GM19397 (cell line): ENCODE results near the gene RGMB.

Source experiments
- ATAC-seq: cut with Tn5 transposase; IDR thresholded peaks from one replicate; pipeline ENCODE4 v1.9.1; 2021; ENCODE audit warnings: mild to moderate bottlenecking, moderate library complexity; ENCODE audit not compliant: unreplicated experiment

The RGMB gene

DNA sequence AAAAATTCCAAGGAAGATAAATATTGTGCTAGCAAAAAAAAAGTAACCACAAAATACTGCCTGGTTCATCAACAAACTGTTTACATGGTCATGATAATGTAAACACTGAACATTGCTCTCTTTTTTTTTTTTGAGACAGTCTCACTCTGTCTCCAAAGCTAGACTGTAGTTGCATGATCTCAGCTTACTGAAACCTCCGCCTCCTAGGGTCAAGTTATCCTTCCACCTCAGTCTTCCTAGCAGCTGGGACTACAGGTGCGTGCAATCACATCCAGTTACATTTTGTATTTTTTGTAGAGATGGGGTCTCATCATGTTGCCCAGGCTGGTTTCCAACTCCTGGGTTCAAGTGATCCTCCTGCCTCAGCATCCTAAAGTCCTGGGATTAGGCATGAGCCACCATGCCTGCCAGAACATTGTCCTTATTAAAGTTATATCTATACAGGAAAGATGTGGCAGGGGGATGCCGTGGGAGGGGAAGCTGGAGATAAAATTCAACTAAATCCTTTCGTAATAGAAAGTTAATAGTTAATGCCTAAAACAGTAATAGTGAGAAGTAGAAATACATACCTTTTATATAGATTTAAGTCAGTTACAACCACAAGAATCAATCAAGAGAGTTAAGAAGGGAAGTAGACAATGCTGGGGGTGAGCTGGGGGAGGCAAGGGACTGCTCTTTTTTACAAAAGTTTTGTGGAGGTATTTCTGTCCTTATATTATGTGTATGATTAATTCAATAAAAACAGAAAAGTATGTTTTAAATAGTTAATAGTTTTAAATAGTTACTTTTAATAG lies 52.3 kb downstream of the RGMB start:
- ATAC-seq, result no peak

GRCh38 chr5:98827161-98827560 lies 53.7 kb downstream of the RGMB start:
- no peak for ATAC-seq

- no peak for ATAC-seq
Measured at GRCh38 chr5:98827588-98828284, 54.3 kb downstream of the RGMB start.

DNA sequence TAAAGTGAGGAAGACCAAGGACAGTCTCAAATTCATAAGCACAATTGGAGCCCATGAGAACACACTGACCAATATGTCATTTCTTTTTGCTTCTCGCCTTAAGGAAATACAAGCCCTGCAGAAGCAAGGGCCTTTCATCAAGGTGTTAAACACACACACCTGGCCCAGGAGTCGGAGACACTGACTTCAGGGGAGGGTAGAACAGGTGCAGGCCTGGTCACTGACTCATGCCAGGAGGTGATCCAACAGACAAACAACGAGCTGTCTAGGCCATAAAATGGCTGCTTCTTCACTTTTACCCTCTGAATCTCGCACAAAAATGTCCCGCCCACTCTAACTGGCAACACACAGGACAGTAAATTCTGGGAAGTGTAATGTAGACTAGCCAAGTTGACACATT lies 62.7 kb downstream of the RGMB start:
- ATAC-seq, result no peak

DNA sequence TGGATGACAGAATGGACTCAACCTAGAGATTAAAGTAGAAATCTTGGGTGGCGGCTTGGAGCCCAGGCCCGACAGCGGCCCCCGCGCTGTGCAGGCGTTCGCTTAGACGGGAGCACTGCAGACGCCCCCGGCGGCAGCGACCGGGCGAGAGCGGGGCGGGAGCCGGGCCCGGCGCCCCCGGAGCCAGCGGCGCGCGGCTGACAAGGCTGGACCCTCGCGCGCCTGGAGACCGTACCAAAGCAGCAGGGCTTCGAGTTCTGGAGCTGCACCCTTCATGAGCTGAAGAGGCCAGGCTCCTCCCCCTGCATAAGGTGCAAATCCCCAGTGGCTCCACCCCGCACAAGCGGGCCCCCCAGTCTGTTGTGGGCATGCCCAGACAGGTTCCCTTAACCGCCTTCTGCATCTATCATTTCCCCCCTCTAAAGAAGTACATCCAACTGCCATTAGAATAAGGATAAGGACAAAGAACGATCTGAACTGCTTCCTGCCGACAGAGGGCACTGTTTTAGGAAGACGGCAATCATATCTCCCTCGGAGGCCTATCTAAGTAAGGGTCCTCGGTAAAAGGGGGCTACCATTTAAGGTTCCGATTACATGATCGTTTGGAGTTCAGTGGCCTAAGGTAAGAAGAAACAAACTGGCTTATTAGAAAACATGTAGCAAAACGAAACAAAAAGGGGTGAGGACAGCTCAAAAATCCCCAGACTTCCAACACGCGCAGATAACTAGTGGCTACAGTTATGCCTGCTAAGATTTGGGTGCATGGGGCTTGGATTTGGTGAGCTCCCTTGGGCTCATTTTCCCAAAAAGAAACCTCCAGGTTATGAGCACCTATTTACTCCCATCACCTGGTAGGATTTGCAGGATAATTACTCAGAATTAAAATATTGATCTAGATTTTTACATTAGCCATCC lies 66.3 kb downstream of the RGMB start:
- ATAC-seq, result no peak

DNA sequence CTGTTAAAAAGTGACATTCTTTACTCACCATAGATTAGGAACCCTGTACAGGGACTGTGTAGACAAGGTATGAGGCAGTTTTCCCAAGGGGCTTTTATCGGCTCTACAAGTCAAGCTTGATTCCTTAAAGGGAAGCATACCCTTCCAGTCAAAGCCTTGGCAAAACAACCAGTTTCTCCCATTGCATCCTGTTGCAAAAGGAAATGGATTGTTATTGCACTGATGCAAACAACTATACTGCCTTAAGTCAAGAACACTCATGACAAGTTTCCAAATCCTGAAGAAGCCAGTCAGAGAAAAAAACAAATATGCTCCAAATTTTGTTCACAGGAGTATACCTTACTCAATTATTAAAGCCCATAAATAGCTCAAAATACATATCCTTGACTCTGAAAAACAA lies 67.5 kb downstream of the RGMB start:
- ATAC-seq, result no peak

DNA sequence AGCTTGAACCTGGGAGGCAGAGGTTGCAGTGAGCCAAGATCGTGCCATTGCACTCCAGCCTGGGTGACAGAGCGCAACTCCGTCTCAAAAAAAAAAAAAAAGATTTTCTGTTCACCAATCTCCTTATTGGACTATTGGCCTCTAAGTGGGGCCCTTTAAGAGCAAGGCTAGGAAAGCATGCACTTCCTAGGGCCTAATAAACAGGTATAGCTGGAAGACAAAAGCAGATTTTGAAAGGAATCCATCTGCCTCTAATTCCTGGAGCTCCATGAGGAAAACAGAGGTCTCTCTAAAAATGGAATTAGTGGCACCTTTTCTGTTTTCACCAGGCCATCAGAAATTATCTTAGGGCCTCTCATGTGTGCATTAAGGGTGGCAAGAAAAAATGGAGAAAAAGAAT lies 70.0 kb downstream of the RGMB start:
- no peak for ATAC-seq

- ATAC-seq, result no peak
Measured at GRCh38 chr5:98844865-98845264, 71.4 kb downstream of the RGMB start.

GRCh38 chr5:98845878-98846277 lies 72.4 kb downstream of the RGMB start:
- no peak for ATAC-seq
